HG02981 (cell line): ENCODE results near the gene TNNI2.

Source experiments
- ATAC-seq: cut with Tn5 transposase; IDR thresholded peaks from one replicate; pipeline ENCODE4 v1.9.1; 2021; ENCODE audit warnings: mild to moderate bottlenecking, moderate library complexity; ENCODE audit not compliant: unreplicated experiment

The TNNI2 gene

GRCh38 chr11:1844221-1845094, 5.7 kb downstream of the TNNI2 start:
- ATAC-seq, result no peak

- no peak for ATAC-seq
Observed at GRCh38 chr11:1845095-1845429, 6.3 kb downstream of the TNNI2 start.

GRCh38 chr11:1845561-1846452, 7.0 kb downstream of the TNNI2 start:
- no peak for ATAC-seq

- ATAC-seq, result no peak
Observed at GRCh38 chr11:1846453-1846932, 7.7 kb downstream of the TNNI2 start.

GRCh38 chr11:1847006-1847735, 8.4 kb downstream of the TNNI2 start:
- no peak for ATAC-seq

GRCh38 chr11:1847926-1848639, 9.3 kb downstream of the TNNI2 start:
- no peak for ATAC-seq

- no peak for ATAC-seq
Observed at GRCh38 chr11:1848640-1849430, 10.1 kb downstream of the TNNI2 start.

- ATAC-seq, result no peak
Observed at GRCh38 chr11:1851468-1852180, 12.8 kb downstream of the TNNI2 start.

- ATAC-seq, result no peak
Observed at GRCh38 chr11:1852271-1852876, 13.6 kb downstream of the TNNI2 start.

- peak; percentile 32 for ATAC-seq
Observed at GRCh38 chr11:1852877-1853276, 14.1 kb downstream of the TNNI2 start, which contains the start of gene LSP1. TSS of gene LSP1 (plus strand) at chr11:1853084. CDS start at chr11:1853145, 61 bp downstream.

GRCh38 chr11:1853376-1854131, 14.8 kb downstream of the TNNI2 start:
- ATAC-seq, result no peak

GRCh38 chr11:1854132-1854948, 15.6 kb downstream of the TNNI2 start:
- ATAC-seq, result peak; percentile 22

- peak; percentile 34 for ATAC-seq
Observed at GRCh38 chr11:1854949-1855885, 16.4 kb downstream of the TNNI2 start.

GRCh38 chr11:1855886-1856265, 17.1 kb downstream of the TNNI2 start:
- no peak for ATAC-seq

GRCh38 chr11:1856306-1857005, 17.7 kb downstream of the TNNI2 start:
- no peak for ATAC-seq
